MCF 10A (cell line): ENCODE measurements around the gene TTC33. TPM values are rescaled to one million over a fixed set of nuclear protein-coding genes. Genes with fewer than 3 reads are reported as not detected.

Experiments used
- BruUV-seq: library from RNA; stranded (reverse); fragments of 400-500 nt; replicated peaks from 2 replicates; lab custom pipeline; 2021; lab: Mats Ljungman, UMichigan
- CTCF ChIA-PET: fragments of 300-600 bp; sonication (Branson Sonifier 250); formaldehyde crosslinking; extraction: SDS; loops from one replicate; lab custom pipeline; 2021; ENCODE audit warnings: antibody characterized with exemption, inconsistent platforms; lab: Yijun Ruan, JAX
- POLR2A ChIA-PET: fragments of 300-600, 350-650 bp; sonication (Branson Sonifier 250); formaldehyde crosslinking; extraction: SDS; loops from one replicate; lab custom pipeline; 2020; ENCODE audit warnings: antibody characterized with exemption, inconsistent platforms; lab: Yijun Ruan, JAX
- DNase-seq: peaks from one replicate; pipeline ENCODE4 v3.0.0-alpha.2; 2018; ENCODE audit not compliant: unreplicated experiment
- H3K27ac Mint-ChIP-seq: one replicate; pipeline ENCODE4 v1.8.0; 2022; ENCODE audit warnings: mild to moderate bottlenecking, low read depth, mixed read lengths; ENCODE audit not compliant: unreplicated experiment
- H3K27me3 Mint-ChIP-seq: one replicate; pipeline ENCODE4 v1.8.0; 2022; ENCODE audit warnings: mixed read lengths; ENCODE audit not compliant: insufficient read depth, unreplicated experiment
- H3K36me3 Mint-ChIP-seq: one replicate; pipeline ENCODE4 v1.8.0; 2022; ENCODE audit warnings: mild to moderate bottlenecking, moderate library complexity, mixed read lengths; ENCODE audit not compliant: insufficient read depth, unreplicated experiment
- H3K4me1 Mint-ChIP-seq: one replicate; pipeline ENCODE4 v1.8.0; 2022; ENCODE audit warnings: mixed read lengths; ENCODE audit not compliant: insufficient read depth, unreplicated experiment
- H3K4me3 Mint-ChIP-seq: one replicate; pipeline ENCODE4 v1.8.0; 2022; ENCODE audit warnings: mild to moderate bottlenecking, moderate library complexity, mixed read lengths; ENCODE audit not compliant: unreplicated experiment
- H3K9me3 Mint-ChIP-seq: one replicate; pipeline ENCODE4 v1.8.0; 2022; ENCODE audit warnings: mixed read lengths; ENCODE audit not compliant: unreplicated experiment
- intact Hi-C: fragments of 100-400 bp; cut with micrococcal nuclease; formaldehyde crosslinking; loops from 2 replicates; pipeline ENCODE4 v1.14.1; 2022
- total RNA-seq: library from RNA; stranded (reverse); gene quantifications from 2 replicates; pipeline ENCODE4 v1.2.3, GENCODE V29; 2022
- TF ChIP-seq, protein P1 (sequence below): fragments of 200-600 bp; IDR thresholded peaks from one replicate; pipeline ENCODE4 v1.8.0; 2022; ENCODE audit warnings: antibody characterized with exemption, mild to moderate bottlenecking; ENCODE audit not compliant: unreplicated experiment

Gene TTC33
- total RNA-seq, 1 experiment from 2014 or later = 13.3 TPM

- Mint-ChIP-seq H3K27me3 (no peaks in the 10 kb centered on the region), H3K4me3 (no peak overlapping the region), H3K27ac (no peak overlapping the region), H3K4me1 (peaks cover 24% of the 10 kb centered on the region), H3K36me3 (peaks cover 7% of the 10 kb centered on the region), H3K9me3 (peaks cover 9% of the 10 kb centered on the region)
- TF ChIP-seq, protein P1, sequence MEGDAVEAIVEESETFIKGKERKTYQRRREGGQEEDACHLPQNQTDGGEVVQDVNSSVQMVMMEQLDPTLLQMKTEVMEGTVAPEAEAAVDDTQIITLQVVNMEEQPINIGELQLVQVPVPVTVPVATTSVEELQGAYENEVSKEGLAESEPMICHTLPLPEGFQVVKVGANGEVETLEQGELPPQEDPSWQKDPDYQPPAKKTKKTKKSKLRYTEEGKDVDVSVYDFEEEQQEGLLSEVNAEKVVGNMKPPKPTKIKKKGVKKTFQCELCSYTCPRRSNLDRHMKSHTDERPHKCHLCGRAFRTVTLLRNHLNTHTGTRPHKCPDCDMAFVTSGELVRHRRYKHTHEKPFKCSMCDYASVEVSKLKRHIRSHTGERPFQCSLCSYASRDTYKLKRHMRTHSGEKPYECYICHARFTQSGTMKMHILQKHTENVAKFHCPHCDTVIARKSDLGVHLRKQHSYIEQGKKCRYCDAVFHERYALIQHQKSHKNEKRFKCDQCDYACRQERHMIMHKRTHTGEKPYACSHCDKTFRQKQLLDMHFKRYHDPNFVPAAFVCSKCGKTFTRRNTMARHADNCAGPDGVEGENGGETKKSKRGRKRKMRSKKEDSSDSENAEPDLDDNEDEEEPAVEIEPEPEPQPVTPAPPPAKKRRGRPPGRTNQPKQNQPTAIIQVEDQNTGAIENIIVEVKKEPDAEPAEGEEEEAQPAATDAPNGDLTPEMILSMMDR = no peak
- CTCF ChIA-PET = no interaction called here
- DNase-seq = no peak
- BruUV-seq = no TSS peak
- POLR2A ChIA-PET = interaction anchor here (0.9 to 1.0 kb wide), 2 partner anchors 10 to 51 kb away, joined by 4 to 5 read pairs; partner anchors contain the start of gene RPL37
- intact Hi-C loops = no loop called here
These were observed 28.4 kb upstream of the TTC33 start for GRCh38 chr5:40784027-40784653.

DNA sequence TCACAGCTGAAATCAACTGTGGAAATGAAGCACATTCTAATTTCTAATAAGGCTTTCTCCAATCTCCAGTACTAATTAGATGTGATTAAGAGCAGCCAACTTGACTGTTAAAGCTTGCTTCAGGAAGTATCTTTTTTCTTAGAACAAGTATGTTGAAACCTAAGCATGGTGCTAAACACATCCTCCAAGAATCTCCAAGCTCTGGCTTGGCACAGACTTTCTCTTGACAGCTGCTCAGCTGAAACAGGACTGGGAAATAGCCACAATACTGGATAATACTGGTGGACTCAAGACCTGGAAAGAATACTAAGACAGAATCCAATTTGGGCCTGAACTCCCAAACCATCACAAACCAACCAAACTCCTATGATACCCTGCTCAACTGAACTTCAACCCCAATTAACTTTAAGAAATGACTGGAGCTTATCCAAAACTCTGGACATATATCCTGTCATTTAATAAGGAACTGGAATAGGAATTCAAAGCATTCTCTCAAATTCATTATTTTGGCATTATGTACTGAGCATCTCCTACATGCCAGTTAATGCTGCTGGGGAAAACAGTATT lies 26.2 kb upstream of the TTC33 start:
- TF ChIP-seq, protein P1 = no peak
- H3K4me3 Mint-ChIP-seq = no peak overlapping the region
- no TSS peak for BruUV-seq
- peaks cover 17% of the 10 kb centered on the region for H3K36me3 Mint-ChIP-seq
- intact Hi-C loops = no loop called here
- H3K27me3 Mint-ChIP-seq = no peaks in the 10 kb centered on the region
- peak overlapping the region; percentile 23 for H3K27ac Mint-ChIP-seq
- peak; percentile 26 for DNase-seq
- ChIA-PET POLR2A (interaction anchor here (0.6 to 1.5 kb wide), 8 partner anchors 10 to 1600 kb away, joined by 3 to 6 read pairs (median 4); partner anchors contain the start of genes PRKAA1 and RPL37), CTCF (interaction anchor here (0.8 kb wide), 1 partner anchor 26 kb away, joined by 3 read pairs; no protein-coding TSS in a partner anchor)
- H3K4me1 Mint-ChIP-seq = peaks cover 24% of the 10 kb centered on the region
- H3K9me3 Mint-ChIP-seq = no peaks in the 10 kb centered on the region

DNA sequence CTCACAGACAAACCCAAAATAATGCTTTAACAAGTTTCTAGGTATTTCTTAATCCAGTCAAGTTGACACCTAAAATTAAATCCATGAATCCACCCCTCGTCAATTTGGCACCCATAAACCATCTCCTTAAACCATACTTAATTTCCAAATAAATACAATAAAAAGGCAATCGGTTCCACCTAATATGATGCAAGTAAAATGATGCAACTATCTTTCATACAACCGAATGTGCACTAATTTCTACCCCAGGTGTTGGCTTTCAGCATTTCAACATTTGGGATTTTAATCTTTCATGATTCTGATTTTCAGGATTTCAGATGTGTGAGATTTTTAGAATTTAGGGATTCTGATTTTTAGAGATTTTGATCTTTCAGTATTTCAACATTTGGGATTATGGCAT lies 25.1 kb upstream of the TTC33 start:
- intact Hi-C loops = no loop called here
- POLR2A ChIA-PET = interaction anchor here (1.0 to 1.4 kb wide), 2 partner anchors 16 to 17 kb away, joined by 4 to 5 read pairs; partner anchors contain the start of gene PRKAA1
- CTCF ChIA-PET = interaction anchor here (0.7 to 0.8 kb wide), 2 partner anchors 27 to 207 kb away, joined by 3 read pairs; no protein-coding TSS in a partner anchor
- Mint-ChIP-seq H3K36me3 (peaks cover 14% of the 10 kb centered on the region), H3K4me1 (peaks cover 35% of the 10 kb centered on the region), H3K27me3 (no peaks in the 10 kb centered on the region), H3K4me3 (no peak overlapping the region), H3K27ac (peak overlapping the region; percentile 37), H3K9me3 (no peaks in the 10 kb centered on the region)
- no peak for DNase-seq
- TF ChIP-seq, protein P1 = no peak
- BruUV-seq = no TSS peak

GRCh38 chr5:40780199-40780598 lies 24.4 kb upstream of the TTC33 start:
- H3K27ac Mint-ChIP-seq = peak overlapping the region; percentile 37
- CTCF ChIA-PET = no interaction called here

More at GRCh38 chr5:40780199-40780598, 24.4 kb upstream of the TTC33 start:
- TF ChIP-seq, protein P1 = no peak
- Mint-ChIP-seq H3K27me3 (no peaks in the 10 kb centered on the region), H3K4me1 (peaks cover 40% of the 10 kb centered on the region), H3K36me3 (peaks cover 21% of the 10 kb centered on the region), H3K4me3 (no peak overlapping the region), H3K9me3 (no peaks in the 10 kb centered on the region)
- POLR2A ChIA-PET = interaction anchor here (0.7 to 1.0 kb wide), 2 partner anchors 8 to 16 kb away, joined by 4 read pairs; no protein-coding TSS in a partner anchor
- no TSS peak for BruUV-seq
- intact Hi-C loops = no loop called here
- no peak for DNase-seq
